Uterus (tissue), 4 donors: ENCODE results near the gene MYADML2. TPM values are rescaled to one million over a fixed set of nuclear protein-coding genes. Genes with fewer than 3 reads are reported as not detected.
"Not testable (repeated sequence)": the region's sequence is repeated elsewhere in the genome, so short reads cannot be mapped to it uniquely, and the experiment has no call there.

ENCODE experiments used
- DNase-seq, 2 donors: peaks; one replicate each; pipeline ENCODE4 v3.0.0-alpha.2; 2019 to 2020
- H3K27ac ChIP-seq, 2 donors: fragments of 200-600 bp; sonication (generic); 1 replicate in 1 of 2; 2 replicates in 1 of 2; pipeline ENCODE4 v1.5.1; 2016 to 2018
- H3K27me3 ChIP-seq, 2 donors: fragments of 200-600 bp; sonication (generic); one replicate each; pipeline ENCODE4 v1.5.1; 2018 to 2019; ENCODE audit warnings: control low read depth in 1 of 2
- H3K36me3 ChIP-seq, 2 donors: fragments of 200-600 bp; sonication (generic); one replicate each; pipeline ENCODE4 v1.5.1; 2019; ENCODE audit warnings: control low read depth in 1 of 2
- H3K4me1 ChIP-seq, 2 donors: fragments of 200-600 bp; sonication (generic); one replicate each; pipeline ENCODE4 v1.5.1; 2018 to 2019; ENCODE audit warnings: control low read depth in 1 of 2
- H3K4me3 ChIP-seq, 2 donors: fragments of 200-600 bp; sonication (generic); 1 replicate in 1 of 2; 2 replicates in 1 of 2; pipeline ENCODE4 v1.5.1; 2018 to 2019; ENCODE audit warnings: mild to moderate bottlenecking in 1 of 2
- H3K9me3 ChIP-seq, 2 donors: fragments of 200-600 bp; sonication (generic); one replicate each; pipeline ENCODE4 v1.5.1; 2019; ENCODE audit warnings: control low read depth in 1 of 2
- POLR2A ChIP-seq, 2 donors: fragments of 450-650 bp; IDR thresholded peaks; one replicate each; pipeline ENCODE4 v1.6.1; 2016; ENCODE audit warnings: antibody characterized with exemption in 2 of 2, mild to moderate bottlenecking in 1 of 2, moderate library complexity in 1 of 2
- intact Hi-C: fragments of 100-400 bp; cut with DNase I; formaldehyde crosslinking; loops from one replicate; pipeline ENCODE4 v1.15.1; 2023; ENCODE audit warnings: low total_unique reads
- total RNA-seq, 4 donors: library from RNA; depleted of rRNA in 3 of 4; stranded (reverse); fragments of >200 nt in 3 of 4; gene quantifications; one replicate each; pipeline versions ENCODE4 v1.1.0 to v1.2.4, GENCODE V29; 2014 to 2023
- TF ChIP-seq, protein P1 (sequence below), 4 experiments: fragments of 200-600 bp in 2 of 4; fragments of 450-650 bp in 2 of 4; sonication (generic) in 2 of 4; IDR thresholded peaks; one replicate each; pipeline ENCODE4 v1.5.1; 2016 to 2019; ENCODE audit warnings: antibody characterized with exemption in 4 of 4, mild to moderate bottlenecking in 2 of 4, moderate library complexity in 1 of 4
- donor health status: DM: yes; HTN: yes; CAD: no.

The MYADML2 gene
- total RNA-seq, 4 donors from 2014 or later, result not detected

DNA sequence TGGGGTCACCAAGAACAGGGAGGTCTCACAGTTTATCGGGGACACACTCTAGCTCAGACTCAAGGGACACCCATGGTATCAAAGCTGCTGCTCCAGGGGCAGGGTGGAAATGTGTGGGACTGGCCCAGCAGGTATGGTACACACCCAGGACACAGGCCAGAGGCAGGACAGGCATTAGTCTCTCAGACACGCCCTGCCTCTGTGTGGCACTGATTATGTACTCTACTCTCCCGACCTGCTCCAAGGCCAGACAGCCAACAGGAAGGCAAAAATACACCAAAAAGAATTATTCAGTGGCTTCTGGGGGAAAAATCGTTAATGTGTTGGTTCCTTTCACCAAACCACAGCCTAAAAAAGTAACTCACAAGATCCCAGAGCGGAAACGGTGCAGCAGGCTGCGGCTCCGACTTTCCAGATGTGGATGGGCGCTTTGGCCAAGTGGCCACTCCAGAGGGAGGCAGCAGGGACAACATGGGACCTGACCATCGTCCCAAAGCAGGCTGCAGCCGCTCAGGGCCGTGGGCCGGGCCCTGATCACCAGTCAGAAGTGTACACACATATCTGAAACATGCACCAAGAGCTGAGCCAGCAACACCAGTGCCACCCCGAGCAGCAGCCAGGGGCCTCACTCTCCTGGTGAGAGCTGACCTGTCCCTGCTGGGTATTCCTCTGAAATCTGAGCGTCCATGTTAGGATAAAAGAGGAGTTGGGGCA lies 28.0 kb downstream of the MYADML2 start:
- Histone ChIP-seq H3K36me3 (no peaks in the 10 kb centered on the region), H3K4me1 (peaks cover 5 to 23% of the 10 kb centered on the region in 2 donors), H3K9me3 (no peaks in the 10 kb centered on the region), H3K27me3 (no peaks in the 10 kb centered on the region), H3K4me3 (no peak overlapping the region), H3K27ac (no peak overlapping the region)
- intact Hi-C loops, result no loop called here
- TF ChIP-seq, protein P1, sequence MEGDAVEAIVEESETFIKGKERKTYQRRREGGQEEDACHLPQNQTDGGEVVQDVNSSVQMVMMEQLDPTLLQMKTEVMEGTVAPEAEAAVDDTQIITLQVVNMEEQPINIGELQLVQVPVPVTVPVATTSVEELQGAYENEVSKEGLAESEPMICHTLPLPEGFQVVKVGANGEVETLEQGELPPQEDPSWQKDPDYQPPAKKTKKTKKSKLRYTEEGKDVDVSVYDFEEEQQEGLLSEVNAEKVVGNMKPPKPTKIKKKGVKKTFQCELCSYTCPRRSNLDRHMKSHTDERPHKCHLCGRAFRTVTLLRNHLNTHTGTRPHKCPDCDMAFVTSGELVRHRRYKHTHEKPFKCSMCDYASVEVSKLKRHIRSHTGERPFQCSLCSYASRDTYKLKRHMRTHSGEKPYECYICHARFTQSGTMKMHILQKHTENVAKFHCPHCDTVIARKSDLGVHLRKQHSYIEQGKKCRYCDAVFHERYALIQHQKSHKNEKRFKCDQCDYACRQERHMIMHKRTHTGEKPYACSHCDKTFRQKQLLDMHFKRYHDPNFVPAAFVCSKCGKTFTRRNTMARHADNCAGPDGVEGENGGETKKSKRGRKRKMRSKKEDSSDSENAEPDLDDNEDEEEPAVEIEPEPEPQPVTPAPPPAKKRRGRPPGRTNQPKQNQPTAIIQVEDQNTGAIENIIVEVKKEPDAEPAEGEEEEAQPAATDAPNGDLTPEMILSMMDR (IDR thresholded peaks at IDR 0.05), result no peak
- no peak for TF ChIP-seq POLR2A (IDR thresholded peaks at IDR 0.05)
- no peak for DNase-seq

DNA sequence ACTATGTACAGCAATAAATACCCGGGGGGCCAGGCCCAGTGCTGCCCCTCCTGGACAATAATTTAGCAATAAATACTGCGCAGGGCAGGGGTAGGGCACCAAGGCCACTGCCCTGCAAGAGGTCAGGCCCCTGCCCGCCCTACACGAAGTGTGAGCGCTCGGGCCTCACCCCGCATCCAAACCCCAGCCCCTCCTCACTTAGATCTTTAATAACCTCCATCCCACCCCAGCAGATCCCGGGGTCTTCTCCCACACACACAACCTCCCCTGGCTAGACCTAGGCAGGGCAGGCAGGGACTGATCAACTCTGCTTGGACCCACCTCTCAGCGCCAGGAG lies 28.7 kb downstream of the MYADML2 start:
- Histone ChIP-seq H3K27ac (peak overlapping the region in 1 of 2 donors; percentile 21), H3K4me3 (peak overlapping the region; percentile 36 to 81), H3K4me1 (peaks cover 5 to 18% of the 10 kb centered on the region in 2 donors)
- H3K36me3 ChIP-seq, intact Hi-C loops, DNase-seq, H3K27me3 ChIP-seq, H3K9me3 ChIP-seq: not testable (repeated sequence)

DNA sequence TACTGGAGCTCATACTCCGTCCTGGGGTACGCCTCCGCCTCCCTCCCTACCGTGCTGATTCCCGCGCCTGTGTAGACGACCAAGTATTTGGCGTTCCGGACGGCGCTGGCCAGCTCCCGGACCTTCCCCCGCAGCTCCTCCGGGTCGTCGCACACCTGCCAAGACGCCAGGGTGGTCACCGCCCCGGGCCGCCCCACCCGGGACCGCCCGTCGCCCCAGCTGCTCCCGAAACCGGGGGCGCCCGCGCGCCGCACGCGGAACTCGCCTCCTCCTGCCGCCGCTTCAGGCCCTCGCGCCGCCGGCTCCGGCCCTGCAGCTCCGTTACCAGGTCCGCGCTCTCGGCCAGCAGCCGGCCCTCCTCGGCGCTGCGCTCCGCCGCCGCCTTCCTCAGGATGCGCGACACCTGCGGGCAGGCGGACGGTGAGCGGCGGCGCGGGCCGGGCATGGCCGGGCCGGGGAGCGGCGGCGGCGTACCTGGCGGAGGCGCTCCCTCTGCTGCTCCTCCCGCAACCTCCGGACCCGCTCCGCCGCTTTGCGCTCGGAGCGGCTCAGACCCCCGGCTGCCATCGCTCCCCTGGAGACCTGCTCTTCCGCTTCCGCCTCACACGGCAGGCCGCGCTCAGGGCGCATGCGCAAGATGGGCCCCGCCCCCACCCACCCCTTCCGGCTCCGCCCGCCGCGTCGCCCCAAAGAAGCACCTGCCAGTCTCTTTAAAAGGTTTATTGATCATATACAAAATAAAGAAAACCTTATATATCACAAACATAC lies 29.3 kb downstream of the MYADML2 start, which contains the start of gene SIRT7:
SIRT7 (minus strand) TSS at position 612 of the 768 bp plus-strand sequence; CDS start at position 567, 45 bp downstream.
- H3K27ac ChIP-seq, result peak within 1 kb of the TSS in 1 of 2 donors; percentile 64
- H3K36me3 ChIP-seq, result no peaks in the 10 kb centered on the region
- H3K9me3 ChIP-seq, result no peaks in the 10 kb centered on the region
- peaks cover 5 to 13% of the 10 kb centered on the region in 2 donors for H3K4me1 ChIP-seq
- DNase-seq, result peak; percentile 60 to 77
- no peaks in the 10 kb centered on the region for H3K27me3 ChIP-seq
- TF ChIP-seq POLR2A (IDR thresholded peaks at IDR 0.05), result peak in 1 of 2 donors; percentile 58
- TF ChIP-seq, protein P1 (IDR thresholded peaks at IDR 0.05), result no peak
- peak within 1 kb of the TSS; percentile 36 to 81 for H3K4me3 ChIP-seq
- intact Hi-C loops, result no loop called here

DNA sequence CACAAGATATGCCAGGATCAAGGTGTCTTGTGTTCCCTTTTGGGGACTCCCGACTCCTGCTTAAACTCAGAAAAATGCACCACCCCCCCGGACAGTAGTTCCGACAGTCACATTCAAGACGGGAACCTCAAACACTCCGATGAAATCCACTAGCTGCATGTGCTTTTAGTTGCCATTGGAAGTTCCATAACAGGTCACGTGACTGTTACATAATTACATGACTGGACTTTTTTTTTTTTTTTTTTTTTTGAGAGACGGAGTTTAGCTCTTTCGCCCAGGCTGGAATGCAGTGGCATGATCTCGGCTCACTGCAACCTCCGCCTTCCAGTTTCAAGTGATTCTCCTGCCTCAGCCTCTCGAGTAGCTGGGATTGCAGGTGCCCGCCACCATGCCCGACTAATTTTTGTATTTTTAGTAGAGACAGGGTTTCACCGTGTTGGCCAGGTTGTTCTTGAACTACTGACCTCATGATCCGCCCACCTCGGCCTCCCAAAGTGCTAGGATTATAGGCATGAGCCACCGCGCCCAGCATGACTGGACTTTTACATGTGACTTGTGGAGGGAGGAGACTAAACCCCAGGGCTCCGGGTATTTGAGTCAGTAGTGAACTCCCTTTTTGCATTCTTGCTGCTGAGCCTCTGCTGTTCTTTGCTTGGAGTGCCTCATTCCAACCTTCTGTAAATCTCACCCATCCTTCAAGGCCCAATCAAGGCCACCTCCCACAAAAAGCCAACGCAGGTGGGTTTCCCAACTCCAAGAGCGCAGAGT lies 30.6 kb downstream of the MYADML2 start:
- Histone ChIP-seq H3K27ac (no peak overlapping the region), H3K27me3 (no peaks in the 10 kb centered on the region), H3K36me3 (no peaks in the 10 kb centered on the region), H3K4me3 (no peak overlapping the region), H3K9me3 (no peaks in the 10 kb centered on the region), H3K4me1 (peaks cover 5 to 14% of the 10 kb centered on the region in 2 donors)
- TF ChIP-seq, protein P1 (IDR thresholded peaks at IDR 0.05), result no peak
- DNase-seq, result no peak
- intact Hi-C loops, result no loop called here

DNA sequence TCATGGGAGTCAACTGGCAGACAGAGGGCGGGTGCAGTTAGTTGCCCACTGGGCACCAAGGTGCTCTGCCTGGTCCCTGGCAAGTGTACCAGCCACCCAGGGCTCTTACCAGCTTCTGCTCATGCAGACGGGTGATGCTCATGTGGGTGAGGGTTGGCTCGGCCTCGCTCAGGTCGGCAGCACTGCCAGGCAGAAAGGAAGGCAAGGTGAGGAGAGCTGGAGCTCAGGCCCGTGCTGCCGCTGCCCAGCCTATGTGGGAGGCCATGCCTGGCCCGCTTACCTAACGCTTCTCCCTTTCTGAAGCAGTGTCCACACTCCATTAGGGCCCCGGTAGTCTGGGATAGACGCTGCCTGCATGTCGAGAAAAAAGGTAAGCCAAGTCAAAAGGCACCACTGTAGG lies 31.7 kb downstream of the MYADML2 start:
- no peak for DNase-seq
- TF ChIP-seq POLR2A (IDR thresholded peaks at IDR 0.05), result no peak
- TF ChIP-seq, protein P1 (IDR thresholded peaks at IDR 0.05), result no peak
- no peaks in the 10 kb centered on the region for H3K9me3 ChIP-seq
- intact Hi-C loops, result no loop called here
- H3K36me3 ChIP-seq, result no peaks in the 10 kb centered on the region
- peaks cover 5 to 14% of the 10 kb centered on the region in 2 donors for H3K4me1 ChIP-seq
- H3K27ac ChIP-seq, result no peak overlapping the region
- H3K27me3 ChIP-seq, result no peaks in the 10 kb centered on the region
- H3K4me3 ChIP-seq, result no peak overlapping the region
